Measurements from ENCODE around the gene TNNI3.
A peak's percentile ranks its signal among the peaks of the same experiment; 100 is the strongest.
"Not testable (repeated sequence)": the region's sequence is repeated elsewhere in the genome, so short reads cannot be mapped to it uniquely, and the experiment has no call there.

The TNNI3 gene

DNA sequence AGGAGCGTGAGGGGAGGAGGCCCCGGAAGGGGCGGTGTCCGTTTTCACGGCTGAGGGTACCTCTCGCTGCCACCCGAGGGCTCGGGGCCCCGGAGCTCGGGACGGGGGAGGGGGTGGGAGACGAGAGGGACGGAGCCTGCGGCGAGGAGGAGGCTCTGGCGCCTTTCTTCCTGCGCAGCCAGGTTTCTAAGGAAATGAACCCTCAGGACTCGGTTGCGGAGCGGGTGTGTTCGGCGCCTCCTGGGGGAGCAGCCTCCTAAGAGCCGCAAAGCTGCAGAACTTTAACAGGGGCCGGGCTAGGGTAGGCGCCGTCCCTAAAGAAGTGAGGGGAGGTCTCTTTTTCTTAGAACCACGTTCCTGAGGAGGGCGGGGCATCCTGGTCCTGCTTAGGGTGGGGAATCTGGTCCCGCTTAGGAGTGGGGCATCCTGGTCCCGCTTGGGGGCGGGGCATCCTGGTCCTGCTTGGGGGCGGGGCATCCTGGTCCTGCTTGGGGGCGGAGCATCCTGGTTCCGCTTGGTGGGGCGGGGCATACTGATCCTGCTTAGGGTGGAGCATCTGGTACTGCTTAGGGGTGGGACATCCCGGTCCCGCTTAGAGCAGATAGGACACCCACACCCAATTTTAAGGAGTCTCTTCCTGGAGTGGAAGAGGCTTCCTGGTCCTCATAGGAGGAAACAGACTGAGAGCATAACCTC lies 16.3 kb upstream of the TNNI3 start:
- DNase-seq = peak in 19 of 58 donors; percentile 4 to 60 (median 23)

DNA sequence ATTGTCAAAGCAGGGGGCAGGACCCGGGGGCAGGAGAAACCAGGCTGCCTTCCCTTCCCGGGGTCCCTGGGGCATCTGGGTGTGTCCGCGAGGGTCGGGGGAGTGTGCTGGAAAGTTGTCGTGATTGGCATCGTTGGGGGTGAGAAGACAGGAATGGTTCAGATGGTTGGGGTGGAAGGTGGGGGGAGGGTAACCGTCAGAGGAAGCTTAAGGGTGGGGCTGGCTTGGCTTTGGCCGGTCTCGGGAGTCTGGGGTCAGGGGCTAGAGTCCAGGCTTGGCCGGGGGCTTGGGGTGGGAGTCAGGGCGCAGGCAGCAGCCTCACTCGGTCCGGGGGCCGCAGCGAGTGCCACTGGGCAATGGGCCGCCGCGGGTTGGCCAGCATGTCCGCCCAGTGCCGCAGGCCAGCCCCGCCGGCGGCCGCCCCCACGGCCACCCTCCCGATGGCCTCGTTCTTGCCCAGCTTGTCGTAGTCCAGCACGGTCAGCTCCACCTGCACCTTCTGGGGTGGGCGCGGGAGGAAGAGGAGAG lies 15.7 kb upstream of the TNNI3 start:
- DNase-seq = peak in 1 of 58 donors; percentile 1

DNA sequence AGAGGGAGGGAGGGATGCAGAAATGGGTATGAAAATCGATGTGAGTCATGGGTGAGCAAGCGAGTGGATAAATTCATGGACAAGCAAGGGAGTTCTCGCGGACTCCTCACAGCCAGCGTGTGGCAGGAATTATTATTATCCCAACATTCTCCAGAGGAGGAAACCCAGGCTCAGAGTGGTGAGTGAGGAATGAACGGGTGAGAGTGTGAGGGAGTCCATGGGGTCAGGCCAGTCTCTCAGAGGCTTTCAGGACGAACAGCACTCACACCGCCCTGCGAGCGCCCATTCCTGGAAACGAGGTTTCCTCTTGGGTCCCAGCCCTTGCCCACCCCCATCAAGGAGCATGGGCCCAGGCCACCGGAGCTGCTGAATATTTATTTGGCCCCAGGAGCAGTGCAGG lies 15.2 kb upstream of the TNNI3 start:
- DNase-seq = no peak

DNA sequence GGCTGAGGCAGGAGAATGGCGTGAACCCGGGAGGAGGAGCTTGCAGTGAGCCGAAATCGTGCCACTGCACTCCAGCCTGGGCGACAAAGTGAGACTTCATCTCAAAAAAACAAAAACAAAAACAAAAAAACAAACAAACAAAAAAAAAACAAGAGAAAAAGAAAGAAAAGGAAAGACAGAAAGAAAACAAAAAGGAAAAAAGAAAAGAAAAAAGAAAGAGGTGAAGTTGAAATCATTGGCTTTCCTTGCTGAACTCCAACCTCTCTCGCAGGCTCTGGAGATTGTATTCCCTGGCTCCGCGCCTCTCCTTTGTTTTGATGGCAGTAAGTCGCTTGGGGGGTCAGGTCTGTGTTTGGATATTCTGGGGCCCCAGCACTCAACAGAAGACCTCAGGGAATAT lies 14.8 kb upstream of the TNNI3 start:
- DNase-seq = not testable (repeated sequence)

DNA sequence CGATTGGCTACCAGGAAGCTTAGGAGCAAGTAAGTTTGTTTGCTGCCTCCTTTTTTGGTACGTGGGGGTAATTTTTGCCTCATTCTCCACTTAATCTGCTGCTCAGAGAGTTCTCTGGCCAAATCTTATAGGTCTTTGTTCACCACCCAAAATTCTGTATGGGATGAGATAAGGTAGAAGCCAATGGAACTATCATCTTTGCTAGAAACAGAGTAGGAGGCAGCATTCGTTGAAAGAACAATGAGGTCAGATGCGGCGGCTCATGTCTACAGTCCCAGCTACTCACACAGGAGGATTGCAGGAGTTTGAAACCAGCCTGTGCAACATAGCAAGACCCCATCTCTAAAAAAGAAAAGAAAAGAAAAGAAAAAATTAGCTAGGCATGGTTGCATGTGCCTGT lies 13.9 kb upstream of the TNNI3 start:
- DNase-seq = no peak

DNA sequence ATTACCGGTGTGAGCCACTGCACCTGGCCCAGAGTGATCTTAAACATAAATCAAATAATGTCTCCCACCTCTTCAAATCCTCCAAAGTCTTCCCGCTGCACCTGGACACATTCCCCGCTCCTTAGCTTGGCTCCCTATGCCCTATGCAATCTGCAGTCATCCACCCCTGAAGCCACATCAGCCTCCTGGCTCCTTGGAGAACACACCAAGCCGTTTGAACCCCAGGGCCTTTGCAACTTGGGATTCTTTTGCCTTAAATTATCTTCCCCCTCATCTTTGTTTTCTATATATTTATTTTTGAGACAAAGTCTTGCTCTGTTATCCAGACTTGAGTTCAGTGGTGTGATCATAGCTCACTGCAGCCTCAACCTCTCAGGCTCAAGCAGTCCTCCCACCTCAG lies 11.6 kb upstream of the TNNI3 start:
- no peak for DNase-seq

DNA sequence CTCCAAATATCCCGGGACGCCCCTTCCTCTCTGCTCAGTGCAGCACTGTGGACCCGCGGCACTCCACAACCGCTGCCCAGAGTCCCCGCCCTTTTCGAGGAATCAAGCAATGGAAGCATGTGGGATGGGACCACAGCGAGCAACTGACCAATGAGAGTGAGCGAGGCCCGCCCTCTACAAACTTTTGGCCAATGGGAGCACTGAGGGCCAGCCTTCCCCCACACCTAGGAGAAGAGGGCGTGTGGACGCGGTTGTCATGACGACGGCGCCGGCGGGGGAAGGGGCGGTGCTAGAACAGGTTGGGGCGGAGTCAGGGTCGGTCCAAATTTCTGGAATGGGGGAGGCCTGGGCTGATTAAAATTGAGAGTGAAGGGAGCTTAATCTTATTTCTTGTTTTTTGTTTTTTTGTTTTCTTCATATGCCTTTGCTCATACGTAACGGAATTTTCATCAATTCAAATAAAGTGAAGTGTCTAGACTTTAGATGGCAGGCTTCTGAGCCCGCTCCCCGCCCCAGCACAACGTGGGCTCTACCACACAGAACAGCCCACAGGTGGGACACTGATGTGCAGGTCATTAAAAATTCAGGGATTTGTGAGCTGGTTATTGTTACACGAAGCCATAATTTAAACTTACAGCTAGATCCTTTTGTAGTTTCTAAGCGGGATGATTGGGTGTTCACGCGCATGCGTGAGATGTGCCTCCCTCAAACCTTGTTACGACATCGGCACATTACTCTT lies 9.2 kb upstream of the TNNI3 start, which contains the start of gene DNAAF3:
Gene DNAAF3 (minus strand): TSS at position 84 of the 739 bp plus-strand sequence. CDS start 200 bp downstream, outside the sequence.
- peak in 57 of 58 donors; percentile 10 to 95 (median 86) for DNase-seq

DNA sequence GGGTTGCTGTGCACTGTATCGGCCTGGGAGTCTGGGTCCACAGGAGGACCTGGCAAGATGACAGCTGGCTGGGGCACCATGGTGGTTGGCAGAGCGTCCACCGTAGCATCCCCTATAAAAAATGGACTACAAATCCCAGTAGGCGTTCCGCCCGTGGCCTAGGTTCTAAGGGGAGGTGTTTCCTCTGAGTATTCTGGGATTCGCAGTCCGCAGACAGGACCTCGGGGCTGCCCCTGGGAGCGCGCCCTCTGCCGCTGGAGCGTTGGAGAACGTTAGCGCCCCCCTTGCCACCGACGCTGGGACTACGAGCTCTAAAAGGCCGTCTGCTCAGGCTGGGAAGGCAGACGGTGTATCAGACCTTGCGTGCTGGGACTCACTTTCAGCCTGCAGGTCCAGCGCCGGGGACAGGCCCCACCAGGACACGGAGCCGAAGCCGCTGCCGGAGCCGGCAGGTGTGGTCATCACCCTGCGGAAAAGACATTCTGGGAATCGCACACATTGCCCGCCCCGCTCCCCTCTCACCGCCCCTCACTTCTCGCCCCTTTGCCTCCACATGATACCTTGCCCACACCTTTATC lies 8.5 kb upstream of the TNNI3 start:
- DNase-seq = peak in 35 of 58 donors; percentile 10 to 56 (median 33)

DNA sequence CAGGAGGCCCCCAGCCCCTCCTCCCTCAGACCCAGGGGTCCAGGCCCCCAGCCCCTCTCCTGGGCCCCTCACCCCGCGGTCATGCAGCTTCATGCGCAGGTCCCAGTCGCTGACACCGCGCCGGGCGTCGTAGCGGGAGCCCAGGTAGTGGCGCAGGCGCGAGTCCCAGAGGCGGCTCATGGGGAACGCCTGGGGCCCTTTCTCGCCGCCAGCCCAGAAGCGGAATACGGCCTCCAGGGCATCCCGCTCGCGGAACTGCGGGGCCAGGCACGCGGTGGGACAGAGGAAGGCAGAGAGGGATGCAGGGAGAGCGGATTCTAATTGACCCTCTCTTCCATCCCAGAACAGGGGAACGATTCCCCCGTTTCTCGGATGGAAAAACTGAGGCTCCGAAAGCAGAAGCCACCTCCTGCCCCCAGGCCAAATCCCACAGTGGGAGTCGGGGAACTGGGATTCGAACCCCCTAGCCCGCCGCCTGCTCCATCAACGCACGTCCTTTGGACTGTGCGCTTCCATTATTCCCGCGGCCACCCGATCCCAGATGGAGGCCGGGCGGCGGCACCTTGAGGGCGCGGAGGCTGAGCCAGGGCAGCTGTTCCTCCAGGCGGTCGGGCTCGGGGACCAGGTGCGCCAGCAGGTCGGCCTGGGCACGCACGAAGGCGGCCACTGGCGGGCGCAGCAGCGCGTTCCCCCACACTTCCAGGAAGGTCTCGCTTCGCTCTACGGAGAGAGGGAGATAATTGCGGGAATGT lies 4.2 kb upstream of the TNNI3 start:
- DNase-seq = no peak

DNA sequence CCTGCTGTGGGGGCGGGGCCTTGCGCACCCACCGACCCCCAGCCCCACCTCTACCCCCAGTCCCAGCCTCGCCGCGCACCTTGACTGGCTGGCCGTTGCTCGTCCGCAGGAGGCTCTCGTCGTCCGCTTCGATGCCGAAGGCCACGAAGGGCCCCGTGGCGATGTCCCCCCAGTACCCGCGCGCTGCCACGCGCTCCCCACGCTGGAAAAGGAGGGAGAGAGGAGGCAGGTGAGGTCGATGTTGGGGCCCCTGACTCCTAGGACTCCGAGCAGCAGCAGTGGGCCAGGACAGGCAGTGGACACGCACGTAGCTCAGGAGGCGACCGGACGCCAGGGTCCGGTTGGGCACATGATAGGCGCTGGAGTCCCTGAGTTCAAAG lies 3.4 kb upstream of the TNNI3 start:
- no peak for DNase-seq

DNA sequence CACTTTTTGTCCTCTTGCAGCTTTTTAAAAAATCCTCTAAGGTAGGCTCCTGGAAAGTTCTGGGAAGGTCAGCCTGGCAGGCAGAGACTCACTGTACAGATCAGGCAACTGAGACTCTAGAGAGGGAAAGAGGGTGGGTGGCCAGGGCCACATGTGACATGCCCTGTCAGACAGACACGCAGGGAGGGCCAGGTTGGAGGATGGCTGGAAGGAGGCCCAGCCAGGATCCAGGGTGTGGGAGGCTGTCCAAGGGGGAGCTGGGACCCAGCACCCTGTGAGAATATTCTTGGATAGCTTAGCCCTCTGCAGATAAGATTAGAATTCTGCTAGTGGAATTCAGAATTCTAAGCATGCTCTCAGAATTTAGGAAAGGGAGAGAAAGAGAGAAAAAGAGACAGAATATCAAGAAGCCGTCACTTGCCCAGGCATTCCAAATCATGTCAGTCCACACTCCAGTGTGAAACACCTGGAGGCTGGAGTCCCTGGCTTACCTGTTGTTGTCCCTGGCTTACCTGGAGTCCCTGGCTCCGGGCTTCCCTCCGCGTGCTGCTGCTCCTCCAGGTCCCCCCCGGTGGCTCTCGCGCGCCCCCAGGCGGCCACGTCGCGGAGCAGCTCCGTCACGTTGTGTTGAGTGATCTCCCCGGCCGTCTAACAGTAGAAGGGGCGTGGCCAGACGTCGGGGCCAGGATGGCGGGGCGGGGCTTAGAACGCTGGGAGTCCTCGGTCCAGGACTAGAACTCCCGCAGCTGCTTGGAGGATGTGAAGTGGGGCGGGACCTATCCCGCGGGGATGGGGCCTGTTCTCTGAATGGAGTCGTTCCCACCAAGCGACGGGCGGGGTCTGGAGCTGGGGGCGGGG lies 2.8 kb upstream of the TNNI3 start:
- peak in 41 of 58 donors; percentile 3 to 64 (median 24) for DNase-seq

DNA sequence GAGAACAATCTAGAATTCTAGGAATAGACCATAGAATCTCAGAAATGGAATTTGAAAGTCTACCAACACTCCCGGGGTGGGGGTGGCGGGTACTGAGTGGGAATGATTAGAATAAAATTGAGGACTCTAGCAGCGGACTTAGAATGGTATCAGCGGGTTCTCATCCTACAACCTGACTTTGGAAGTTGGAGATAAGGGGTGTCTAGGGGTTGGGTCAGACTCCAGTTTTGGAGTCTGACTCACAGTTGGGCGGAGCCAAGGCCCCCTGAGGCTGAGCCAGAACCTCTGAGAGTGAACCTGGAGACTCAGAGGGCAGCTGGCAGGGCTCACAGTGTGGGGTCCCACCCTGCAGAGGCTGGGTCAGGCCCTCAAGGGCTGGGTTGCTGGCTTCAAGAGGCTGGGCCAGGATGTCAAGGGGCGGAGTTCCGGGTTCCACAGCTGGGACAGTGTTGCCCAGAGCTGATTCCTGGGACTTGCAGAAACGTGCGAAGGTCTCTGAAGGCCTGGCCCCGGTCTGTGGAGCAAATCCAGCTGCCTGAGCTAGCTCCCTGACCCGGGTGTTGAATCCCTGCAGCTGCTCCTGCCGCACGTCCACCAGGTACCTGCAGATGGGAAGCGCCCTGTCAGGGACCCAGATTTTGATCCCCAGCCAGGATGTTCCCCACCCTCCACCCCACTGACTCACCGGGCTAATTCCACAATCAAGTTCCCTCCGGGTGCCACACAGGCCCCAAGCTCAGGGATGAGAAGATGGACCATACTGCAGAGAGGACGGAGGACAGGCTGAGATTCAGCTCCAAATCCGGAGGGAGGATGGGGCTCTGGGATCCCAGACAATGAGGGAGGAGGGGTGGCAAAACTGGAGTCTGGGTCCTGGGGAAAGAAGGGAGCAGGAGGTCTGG lies 1.6 kb upstream of the TNNI3 start:
- no peak for DNase-seq

DNA sequence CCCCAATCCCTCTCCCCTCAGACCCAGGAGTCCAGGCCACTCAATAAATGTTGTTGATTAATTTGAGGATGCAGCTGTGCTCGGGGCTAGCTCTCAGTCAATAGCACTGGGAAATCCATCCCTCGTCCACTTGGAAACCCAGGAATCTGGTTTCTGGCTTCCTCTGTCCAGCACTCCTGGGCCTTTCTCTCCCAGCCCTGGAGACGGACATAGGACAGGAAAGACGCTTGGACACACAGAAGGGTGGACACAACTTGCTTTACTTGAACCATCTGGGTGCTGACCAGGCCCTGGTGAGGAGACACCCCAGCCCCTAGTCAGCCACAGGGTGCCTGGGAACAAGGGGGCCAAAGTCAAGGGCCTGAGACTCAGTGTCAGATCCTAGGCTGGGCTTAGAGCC lies 891 bp upstream of the TNNI3 start:
- DNase-seq = no peak

DNA sequence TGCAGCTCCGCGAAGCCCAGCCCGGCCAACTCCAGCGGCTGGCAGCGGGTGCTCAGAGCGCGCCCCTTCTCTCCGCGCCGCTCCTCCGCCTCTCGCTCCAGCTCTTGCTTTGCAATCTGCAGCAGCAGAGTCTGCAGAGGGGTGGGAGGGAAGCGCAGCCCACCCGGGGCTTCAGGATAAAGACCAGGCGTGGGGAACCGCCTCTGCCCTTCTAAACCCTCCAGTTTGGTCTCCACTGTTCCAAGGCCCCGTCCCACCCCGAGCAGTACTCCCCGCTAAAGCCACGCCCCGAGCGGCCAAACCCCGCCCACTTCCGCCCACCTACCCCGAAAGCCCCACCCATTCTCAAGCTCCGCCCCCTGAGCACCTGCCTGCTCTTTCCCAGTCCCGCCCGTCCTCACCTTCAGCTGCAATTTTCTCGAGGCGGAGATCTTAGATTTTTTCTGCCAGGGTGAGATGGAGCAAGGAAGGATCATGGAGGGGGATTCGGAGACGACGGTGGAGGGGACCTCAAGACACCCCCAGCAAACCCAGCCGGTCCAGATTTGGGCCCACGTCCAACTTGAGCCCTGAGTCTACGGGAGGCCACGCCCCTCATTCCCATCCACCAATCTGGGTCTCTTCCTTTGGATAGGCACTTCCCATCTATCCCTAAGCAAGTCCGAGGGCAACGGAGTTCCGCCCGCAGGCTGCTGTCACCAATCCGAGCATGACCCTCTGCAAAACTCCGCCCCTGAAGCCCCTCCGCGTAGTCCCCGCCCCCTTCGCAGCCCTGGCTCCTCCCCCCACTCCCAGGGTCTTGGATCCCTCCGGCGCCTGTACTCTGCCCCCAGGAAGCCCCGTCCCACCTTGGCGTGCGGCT lies 1.1 kb downstream of the TNNI3 start:
- peak in 4 of 58 donors; percentile 2 to 32 (median 4) for DNase-seq

DNA sequence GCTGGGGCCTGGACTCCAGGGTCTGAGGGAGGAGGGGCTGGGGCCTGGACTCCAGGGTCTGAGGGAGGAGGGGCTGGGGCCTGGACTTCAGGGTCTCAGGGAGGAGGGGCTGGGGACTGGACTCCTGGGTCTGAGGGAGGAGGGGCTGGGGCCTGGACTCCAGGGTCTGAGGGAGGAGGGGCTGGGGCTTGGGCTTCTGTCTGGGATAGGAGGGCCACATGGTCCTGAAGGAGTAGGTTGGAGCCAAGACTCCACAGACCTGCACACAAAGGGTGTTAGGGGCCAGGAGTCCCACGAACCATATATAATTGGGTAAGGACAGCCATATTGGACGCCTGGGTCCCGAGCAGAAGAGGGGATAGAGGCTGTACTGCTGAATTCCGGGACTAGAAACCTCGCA lies 1.7 kb downstream of the TNNI3 start:
- DNase-seq = not testable (repeated sequence)

DNA sequence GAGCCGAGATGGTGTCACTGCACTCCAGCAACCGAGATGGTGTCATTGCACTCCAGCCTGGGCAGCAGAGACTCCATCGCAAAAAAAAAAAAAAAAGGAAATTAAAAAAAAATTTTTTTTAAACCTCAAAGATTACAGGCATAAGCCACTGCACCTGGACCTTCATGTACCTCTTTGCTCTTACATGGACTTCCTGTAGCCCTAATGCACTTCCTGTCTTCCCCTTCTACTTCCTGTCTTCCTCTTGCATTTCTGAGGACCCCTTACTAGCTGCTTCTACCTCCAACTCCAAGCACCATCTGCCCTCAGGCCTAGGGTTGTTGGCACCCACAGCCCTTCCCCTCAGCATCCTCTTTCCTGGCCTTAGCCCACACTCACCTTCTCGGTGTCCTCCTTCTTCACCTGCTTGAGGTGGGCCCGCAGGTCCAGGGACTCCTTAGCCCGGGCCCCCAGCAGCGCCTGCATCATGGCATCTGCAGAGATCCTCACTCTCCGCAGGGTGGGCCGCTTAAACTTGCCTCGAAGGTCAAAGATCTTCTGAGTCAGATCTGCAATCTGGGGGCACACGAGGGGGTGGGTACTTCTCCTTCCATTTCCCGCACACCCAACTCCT lies 3.8 kb downstream of the TNNI3 start:
- no peak for DNase-seq

DNA sequence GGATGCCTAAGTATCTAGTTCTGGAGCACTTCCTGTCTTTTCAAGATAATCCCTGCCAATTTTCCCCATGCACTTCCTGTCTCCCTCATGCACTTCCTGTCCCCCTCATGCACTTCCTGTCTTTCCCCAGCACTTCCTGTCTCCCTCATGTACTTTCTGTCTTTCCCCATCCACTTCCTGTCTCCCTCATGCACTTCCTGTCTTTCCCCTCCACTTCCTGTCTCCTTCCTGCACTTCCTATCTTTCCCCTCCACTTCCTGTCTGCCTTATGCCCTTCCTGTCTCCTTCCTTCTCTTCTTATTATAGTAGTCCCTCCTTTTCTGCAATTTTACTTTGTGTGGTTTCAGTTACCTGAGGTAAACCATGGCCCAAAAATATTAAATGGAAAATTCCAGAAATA lies 5.5 kb downstream of the TNNI3 start:
- DNase-seq = no peak
